Measurements from ENCODE around the gene RIMOC1.

Gene RIMOC1

GRCh38 chr5:41885286-41885685, 18.9 kb upstream of the RIMOC1 start:
- no peak overlapping the region for H3K4me3 ChIP-seq (ENCODE audit: control insufficient read depth, low read depth, low read length)
- DNase-seq (ENCODE audit: low read depth), result no peak
- TF ChIP-seq, protein P1, sequence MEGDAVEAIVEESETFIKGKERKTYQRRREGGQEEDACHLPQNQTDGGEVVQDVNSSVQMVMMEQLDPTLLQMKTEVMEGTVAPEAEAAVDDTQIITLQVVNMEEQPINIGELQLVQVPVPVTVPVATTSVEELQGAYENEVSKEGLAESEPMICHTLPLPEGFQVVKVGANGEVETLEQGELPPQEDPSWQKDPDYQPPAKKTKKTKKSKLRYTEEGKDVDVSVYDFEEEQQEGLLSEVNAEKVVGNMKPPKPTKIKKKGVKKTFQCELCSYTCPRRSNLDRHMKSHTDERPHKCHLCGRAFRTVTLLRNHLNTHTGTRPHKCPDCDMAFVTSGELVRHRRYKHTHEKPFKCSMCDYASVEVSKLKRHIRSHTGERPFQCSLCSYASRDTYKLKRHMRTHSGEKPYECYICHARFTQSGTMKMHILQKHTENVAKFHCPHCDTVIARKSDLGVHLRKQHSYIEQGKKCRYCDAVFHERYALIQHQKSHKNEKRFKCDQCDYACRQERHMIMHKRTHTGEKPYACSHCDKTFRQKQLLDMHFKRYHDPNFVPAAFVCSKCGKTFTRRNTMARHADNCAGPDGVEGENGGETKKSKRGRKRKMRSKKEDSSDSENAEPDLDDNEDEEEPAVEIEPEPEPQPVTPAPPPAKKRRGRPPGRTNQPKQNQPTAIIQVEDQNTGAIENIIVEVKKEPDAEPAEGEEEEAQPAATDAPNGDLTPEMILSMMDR (conservative IDR thresholded peaks at IDR 0.05; ENCODE audit: control insufficient read depth, insufficient read depth, low read depth, low read length), result no peak

DNA sequence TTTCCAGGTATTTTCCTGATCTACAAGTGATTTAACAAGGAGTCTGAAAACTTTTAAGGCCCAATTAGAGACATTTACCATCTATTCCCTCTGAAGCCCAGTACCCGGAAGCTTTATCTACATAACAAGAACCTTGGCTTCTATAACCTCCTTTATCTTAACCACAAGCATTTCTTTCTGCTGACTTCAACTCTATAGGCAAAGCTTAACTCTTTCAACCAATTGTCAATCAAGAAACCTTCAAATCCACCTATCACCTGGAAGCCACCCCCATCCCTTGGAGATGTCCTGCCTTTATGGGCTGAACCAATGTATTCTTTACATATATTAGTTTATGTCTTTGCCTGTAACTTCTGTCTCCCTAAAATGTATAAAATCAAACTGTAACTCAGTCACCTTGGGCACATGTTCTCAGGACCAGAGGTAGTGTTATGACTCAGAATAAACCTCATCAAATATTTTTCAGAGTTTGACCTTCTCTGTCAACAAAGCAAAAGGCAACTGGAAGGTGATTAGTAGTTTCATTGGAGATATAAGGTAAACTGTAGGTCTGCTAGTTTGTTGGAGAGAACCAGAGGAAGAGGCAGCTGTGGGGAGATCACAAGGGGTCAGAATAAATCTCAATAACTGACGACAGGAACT, 13.0 kb upstream of the RIMOC1 start:
- no peak for DNase-seq (ENCODE audit: low read depth)
- H3K4me3 ChIP-seq (ENCODE audit: control insufficient read depth, low read depth, low read length), result no peak overlapping the region
- TF ChIP-seq, protein P1 (conservative IDR thresholded peaks at IDR 0.05; ENCODE audit: control insufficient read depth, insufficient read depth, low read depth, low read length), result no peak

DNA sequence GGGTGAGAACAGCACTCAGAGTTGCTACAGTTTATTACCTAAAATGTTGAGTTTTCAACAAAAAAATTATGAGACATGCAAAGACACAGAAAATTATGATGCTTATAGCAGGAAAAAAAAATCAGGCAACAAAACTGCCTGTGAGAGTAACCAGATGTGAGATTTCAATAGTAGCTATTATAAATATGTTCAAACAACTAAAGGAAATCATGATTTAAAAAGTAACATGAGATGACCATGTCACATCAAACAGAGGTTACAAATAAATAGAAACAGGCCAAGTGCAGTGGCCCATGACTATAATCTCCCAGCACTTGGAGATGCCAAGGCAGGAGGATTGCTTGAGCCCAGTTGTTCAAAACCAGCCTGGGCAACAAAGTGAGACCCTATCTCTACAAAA, 12.1 kb upstream of the RIMOC1 start:
- DNase-seq (ENCODE audit: low read depth), result no peak
- TF ChIP-seq, protein P1 (conservative IDR thresholded peaks at IDR 0.05; ENCODE audit: control insufficient read depth, insufficient read depth, low read depth, low read length), result no peak
- H3K4me3 ChIP-seq (ENCODE audit: control insufficient read depth, low read depth, low read length), result no peak overlapping the region

DNA sequence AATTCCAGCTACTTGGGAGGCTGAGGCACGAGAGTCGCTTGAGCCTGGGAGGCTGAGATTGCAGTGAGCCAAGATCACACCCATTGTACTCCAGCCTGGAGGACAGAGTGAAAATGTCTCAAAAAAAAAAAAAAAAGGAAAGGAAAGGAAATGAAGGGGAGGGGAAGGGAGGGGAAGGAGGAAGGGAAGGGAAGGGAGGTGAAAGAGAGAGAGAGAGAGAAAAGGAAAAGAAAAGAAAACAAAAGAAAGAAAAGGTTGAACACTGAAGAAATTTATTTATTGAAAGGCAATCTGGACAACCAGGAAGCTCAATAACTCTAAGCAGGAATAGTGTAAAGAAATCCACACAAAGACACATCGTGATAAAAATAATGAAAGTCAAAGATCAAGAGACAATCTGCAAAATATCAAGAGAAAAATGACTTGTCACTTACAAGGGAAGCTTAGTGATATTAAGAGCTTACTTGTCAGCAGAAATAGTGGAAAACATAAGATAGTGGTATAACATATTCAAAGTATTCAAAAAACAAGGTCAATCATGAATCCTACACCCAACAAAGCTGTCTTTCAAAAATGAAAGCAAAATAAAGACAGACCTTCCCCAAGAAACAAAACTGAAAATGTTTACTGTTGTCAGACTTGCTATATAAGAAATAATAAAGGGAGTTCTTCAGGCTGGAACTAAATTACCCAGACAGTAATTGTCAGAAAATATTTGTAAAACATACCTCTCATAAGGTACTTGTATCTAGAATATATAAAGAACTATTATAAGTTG, 10.9 kb upstream of the RIMOC1 start:
- H3K4me3 ChIP-seq (ENCODE audit: control insufficient read depth, low read depth, low read length), result no peak overlapping the region
- DNase-seq (ENCODE audit: low read depth), result no peak
- TF ChIP-seq, protein P1 (conservative IDR thresholded peaks at IDR 0.05; ENCODE audit: control insufficient read depth, insufficient read depth, low read depth, low read length), result no peak

DNA sequence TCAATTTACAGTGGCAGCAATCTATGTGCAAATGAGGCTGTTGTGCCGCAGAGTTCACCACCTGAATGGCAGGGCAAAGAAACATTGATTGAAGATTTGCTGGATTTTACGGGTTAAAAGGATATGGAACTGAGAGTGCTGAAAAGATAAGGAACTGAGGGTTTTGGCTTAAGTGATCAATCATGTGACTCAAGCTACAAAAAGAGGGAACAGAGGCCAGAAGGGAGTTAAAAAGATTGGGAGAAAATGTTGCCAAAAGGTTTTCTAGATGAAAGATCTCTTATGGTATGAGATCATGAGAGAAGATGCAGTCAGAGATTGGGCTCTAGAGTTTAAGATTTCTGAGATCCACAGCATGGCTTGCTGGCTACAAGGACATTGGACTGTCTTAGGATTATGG, 7.9 kb upstream of the RIMOC1 start:
- DNase-seq (ENCODE audit: low read depth), result no peak
- TF ChIP-seq, protein P1 (conservative IDR thresholded peaks at IDR 0.05; ENCODE audit: control insufficient read depth, insufficient read depth, low read depth, low read length), result no peak
- no peak overlapping the region for H3K4me3 ChIP-seq (ENCODE audit: control insufficient read depth, low read depth, low read length)

DNA sequence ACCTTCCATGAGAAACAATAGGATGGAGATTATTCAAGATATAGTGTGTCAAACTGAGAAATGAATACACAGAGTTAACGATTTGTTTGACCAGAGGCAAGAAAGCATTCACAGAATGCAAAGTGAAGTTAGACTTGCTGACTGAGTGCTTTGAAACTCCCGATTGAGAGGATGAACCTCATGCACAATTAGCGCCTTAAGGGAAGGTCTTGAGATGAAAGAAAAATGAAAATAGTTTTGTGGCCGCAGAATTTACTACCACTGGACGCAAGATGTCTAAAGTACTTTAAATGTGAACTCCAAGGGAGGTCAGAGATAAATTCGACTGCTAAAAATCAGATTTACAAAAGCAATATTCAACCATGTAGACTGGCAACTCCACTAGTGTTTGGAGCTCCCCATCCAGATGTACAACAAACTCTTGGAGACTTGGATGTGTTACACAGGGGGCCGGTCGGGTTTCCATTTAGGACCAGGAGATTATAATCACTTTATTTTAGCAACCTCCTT, 707 bp upstream of the RIMOC1 start:
- H3K4me3 ChIP-seq (ENCODE audit: control insufficient read depth, low read depth, low read length), result peak overlapping the region; percentile 66
- DNase-seq (ENCODE audit: low read depth), result no peak
- TF ChIP-seq, protein P1 (conservative IDR thresholded peaks at IDR 0.05; ENCODE audit: control insufficient read depth, insufficient read depth, low read depth, low read length), result no peak

Measured in fibroblast of mammary gland (primary cell).